HG03571 (cell line): ENCODE measurements around the gene FBXO11.
A peak's percentile ranks its signal among the peaks of the same experiment; 100 is the strongest.

Source experiments
- ATAC-seq: cut with Tn5 transposase; IDR thresholded peaks from one replicate; pipeline ENCODE4 v1.9.1; 2021; ENCODE audit not compliant: unreplicated experiment

Gene FBXO11

DNA sequence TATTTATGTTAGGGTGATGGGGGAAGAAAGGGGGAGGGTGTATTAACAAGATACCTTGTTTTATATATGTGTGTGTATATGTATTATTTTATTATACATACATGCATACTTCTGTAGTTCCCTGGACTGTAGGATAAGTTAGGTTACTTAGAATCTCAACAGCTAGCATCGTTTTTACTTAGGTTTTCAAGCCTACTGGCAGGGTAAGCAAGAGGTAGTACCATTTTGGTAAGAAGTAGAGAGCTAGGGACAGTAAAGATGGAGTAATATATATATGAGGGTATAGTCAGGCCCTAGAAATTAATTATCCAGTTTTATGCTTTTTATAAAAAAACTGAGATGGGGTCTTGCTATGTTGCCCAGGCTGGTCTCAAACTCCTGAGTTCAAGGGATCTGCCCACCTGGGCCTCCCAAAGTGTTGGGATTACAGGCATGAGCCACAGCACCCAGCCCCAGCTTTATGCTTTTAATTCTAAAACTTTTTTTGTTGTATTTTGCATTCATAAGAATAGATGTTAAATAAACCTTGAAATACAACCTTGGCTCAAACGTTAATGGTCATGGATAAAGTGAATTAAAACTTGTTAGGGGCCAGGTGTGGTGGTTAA lies 110.1 kb downstream of the FBXO11 start:
- ATAC-seq: no peak

- ATAC-seq: no peak
Measured at GRCh38 chr2:47785986-47786385, 120.3 kb downstream of the FBXO11 start.

DNA sequence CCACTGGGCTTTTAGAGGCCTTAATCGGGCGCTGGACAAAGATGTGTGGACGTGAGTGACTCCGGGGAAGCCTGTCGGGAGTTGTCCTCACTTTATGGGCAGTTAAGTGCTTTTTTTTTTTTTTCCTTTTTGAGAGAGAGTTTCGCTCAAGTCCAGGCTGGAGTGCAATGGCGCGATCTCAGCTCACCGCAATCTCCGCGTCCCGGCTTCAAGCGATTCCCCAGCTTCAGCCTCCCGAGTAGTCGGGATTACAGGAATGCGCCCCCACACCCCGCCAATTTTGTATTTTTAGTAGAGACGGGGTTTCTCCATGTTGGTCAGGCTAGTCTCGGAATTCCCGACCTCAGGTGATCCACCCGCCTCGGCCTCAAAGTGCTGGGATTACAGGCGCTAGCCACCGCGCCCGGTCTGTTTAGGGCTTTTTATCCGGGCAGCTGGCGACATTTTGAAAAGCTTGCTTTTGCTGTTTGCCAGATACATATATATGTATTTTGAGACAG lies 121.9 kb downstream of the FBXO11 start:
- no peak for ATAC-seq

DNA sequence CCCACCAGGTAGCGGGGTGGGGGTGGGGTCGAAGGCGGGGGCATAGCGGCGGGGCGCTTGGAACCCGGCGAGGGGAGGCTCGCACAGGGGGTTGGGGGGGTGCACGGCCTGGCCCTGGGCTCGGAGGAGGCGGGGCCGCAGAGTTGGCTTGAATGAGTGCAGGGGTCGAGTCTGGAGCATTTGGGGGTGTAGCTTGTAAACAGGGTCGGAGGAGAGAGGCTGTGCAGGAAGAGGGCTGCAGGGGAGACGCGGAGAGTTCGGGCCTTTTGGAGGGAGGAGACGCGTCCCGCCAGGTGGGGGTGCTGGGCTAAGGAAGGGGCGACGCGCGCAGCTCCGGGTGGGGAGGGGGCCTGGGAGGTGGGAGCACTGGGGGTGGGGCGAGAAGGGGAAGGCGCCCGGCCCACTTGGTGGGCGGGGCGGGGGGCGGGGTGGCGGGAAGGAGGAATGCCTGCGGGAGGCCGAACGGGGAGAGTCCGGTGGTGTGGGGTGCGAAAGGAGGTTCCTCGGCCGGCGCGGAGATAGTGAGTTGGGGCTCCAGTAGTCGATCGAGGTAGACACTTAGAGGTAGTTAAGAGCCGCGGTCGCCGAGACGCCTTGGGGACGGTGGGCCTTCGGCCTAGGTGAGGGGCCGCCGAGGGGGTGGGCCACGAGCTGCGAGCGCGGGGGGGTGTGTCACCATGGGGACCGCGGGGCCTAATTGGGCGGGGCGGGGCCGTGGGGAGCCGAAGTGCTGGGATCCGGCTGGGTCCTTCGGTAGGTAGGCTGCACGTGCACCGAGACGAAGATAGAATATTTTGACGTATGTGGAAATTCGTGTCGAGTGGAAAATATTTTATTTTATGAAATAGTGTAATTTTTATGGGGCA lies 122.6 kb downstream of the FBXO11 start:
- peak; percentile 20 for ATAC-seq

DNA sequence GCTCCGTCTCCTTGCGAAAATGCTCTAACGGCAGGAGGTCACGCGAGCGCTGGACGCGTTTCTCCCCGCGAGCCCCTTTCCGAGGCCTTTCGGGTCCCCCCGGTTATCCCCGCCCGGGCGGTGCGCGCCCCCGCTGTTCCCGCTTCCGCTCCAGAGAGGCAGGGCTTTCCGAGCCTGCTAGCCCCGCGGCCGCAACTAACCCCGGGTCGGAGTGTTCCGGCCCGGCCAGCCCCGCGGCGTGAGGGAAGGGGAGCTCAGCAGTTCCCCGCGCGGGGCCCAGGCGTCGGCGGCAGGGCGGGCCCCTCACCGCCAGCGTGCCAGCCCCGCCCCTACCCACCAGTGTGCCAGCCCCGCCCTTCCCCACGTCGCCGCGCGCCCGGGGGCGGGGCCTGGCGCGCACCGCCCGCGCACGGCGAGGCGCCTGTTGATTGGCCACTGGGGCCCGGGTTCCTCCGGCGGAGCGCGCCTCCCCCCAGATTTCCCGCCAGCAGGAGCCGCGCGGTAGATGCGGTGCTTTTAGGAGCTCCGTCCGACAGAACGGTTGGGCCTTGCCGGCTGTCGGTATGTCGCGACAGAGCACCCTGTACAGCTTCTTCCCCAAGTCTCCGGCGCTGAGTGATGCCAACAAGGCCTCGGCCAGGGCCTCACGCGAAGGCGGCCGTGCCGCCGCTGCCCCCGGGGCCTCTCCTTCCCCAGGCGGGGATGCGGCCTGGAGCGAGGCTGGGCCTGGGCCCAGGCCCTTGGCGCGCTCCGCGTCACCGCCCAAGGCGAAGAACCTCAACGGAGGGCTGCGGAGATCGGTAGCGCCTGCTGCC lies 123.4 kb downstream of the FBXO11 start, which contains the start of gene MSH6:
TSS of gene MSH6 (plus strand) at position 475 of the 815 bp plus-strand sequence. CDS start at position 564, 89 bp downstream.
- peak; percentile 83 for ATAC-seq

GRCh38 chr2:47782381-47782670 lies 124.0 kb downstream of the FBXO11 start:
- ATAC-seq: no peak

DNA sequence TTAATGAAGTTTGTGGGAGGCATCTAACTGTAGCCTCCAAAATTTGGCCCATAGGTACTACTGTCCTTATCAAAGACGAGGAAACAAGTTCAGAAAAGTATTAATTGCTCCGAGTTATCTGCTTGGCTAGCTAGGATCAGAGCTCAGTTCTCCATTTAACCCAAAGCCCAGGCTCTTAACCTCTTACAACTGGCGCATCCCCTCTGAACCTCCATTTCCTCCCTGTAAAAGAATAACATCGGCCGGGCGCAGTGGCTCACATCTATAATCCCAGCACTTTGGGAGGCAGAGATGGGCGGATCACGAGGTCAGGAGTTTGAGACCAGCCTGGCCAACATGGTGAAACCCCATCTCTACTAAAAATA lies 126.9 kb downstream of the FBXO11 start:
- no peak for ATAC-seq

GRCh38 chr2:47778698-47779425 lies 127.4 kb downstream of the FBXO11 start:
- no peak for ATAC-seq

- no peak for ATAC-seq
Measured at GRCh38 chr2:47777277-47777937, 128.9 kb downstream of the FBXO11 start.

- no peak for ATAC-seq
Measured at GRCh38 chr2:47774567-47774966, 131.7 kb downstream of the FBXO11 start.

GRCh38 chr2:47772343-47772742 lies 134.0 kb downstream of the FBXO11 start:
- no peak for ATAC-seq

DNA sequence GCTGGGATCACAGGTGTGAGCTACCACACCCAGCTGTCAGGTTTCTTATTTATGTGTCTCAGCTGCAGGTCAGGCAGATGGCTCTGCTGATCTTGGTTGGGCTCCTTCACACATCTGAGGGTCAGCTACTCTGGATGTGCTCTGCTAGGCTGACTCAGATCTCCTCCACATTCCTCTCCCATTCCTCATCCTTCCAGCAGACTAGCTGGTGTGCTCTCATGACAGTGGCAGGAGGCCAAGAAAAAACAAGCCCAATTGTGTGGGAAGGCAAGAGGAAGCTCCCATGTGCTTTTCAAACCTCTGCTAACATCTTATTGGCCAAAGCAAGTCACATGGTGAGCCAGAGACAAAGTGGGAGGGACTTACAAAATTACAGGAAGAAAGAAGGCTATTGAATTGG lies 135.1 kb downstream of the FBXO11 start:
- no peak for ATAC-seq

- ATAC-seq: no peak
Measured at GRCh38 chr2:47769318-47769717, 137.0 kb downstream of the FBXO11 start.

- peak; percentile 68 for ATAC-seq
Measured at GRCh38 chr2:47767880-47768609, 138.3 kb downstream of the FBXO11 start.

- no peak for ATAC-seq
Measured at GRCh38 chr2:47767497-47767844, 138.8 kb downstream of the FBXO11 start.

- peak; percentile 19 for ATAC-seq
Measured at GRCh38 chr2:47751856-47752414, 154.4 kb downstream of the FBXO11 start.

GRCh38 chr2:47747878-47748277 lies 158.4 kb downstream of the FBXO11 start:
- no peak for ATAC-seq

GRCh38 chr2:47744074-47744473 lies 162.2 kb downstream of the FBXO11 start:
- no peak for ATAC-seq

DNA sequence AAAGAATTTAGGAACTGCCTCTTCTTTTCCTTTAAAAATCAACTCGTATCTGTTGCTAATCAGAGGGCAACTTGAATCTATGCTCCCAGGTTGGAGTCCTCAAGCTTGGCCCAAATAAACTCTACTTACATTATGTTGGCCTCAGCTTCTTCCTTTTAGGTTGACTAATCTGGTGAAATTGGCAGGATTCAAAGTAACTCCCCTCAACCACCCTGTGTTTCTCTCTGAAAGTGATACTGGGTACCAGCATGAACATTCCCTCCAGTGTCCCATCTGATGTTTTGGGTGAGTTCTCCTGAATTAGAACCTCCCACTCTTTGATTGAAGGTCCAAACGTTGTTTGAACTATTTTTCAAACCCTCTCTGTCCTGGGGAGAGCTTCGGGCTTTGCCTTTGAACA lies 164.7 kb downstream of the FBXO11 start:
- no peak for ATAC-seq

- no peak for ATAC-seq
Measured at GRCh38 chr2:47741101-47741500, 165.2 kb downstream of the FBXO11 start.
